OCI-LY3 (cell line): ENCODE results near the gene BAG1.

Experiments
- H2AFZ ChIP-seq: fragments of 200-600, 300-600 bp; shearing (Covaris generic); 2 replicates; pipeline ENCODE4 v1.6.0; 2014; ENCODE audit warnings: antibody characterized with exemption, low read depth, low read length
- H3K27ac ChIP-seq: fragments of 200-600, 300-600 bp; sonication (generic); 2 replicates; pipeline ENCODE4 v1.5.1; 2014; ENCODE audit warnings: mild to moderate bottlenecking, low read length, moderate library complexity, mixed read lengths
- H3K27me3 ChIP-seq: fragments of 200-600, 300-600 bp; sonication (generic); 2 replicates; pipeline ENCODE4 v1.6.1; 2014; ENCODE audit warnings: low read depth, low read length, mixed read lengths
- H3K36me3 ChIP-seq: fragments of 200-600, 300-600 bp; sonication (generic); replicated peaks from 2 replicates; pipeline ENCODE3; 2014; ENCODE audit warnings: low read depth, low read length, mixed read lengths
- H3K4me1 ChIP-seq: fragments of 300-600, 200-600 bp; sonication (generic); 2 replicates; pipeline ENCODE4 v1.6.1; 2014; ENCODE audit warnings: low read length, mixed read lengths
- H3K4me2 ChIP-seq: fragments of 200-600, 300-600 bp; sonication (generic); 2 replicates; pipeline ENCODE4 v1.6.1; 2014; ENCODE audit warnings: low read length, mixed read lengths
- H3K4me3 ChIP-seq: fragments of 300-600, 200-600 bp; sonication (generic); 2 replicates; pipeline ENCODE4 v1.5.1; 2014; ENCODE audit warnings: antibody characterized with exemption, mild to moderate bottlenecking, low read length, moderate library complexity
- H3K79me2 ChIP-seq: fragments of 300-600, 200-600 bp; shearing (Covaris generic); 2 replicates; pipeline ENCODE4 v1.6.1; 2014; ENCODE audit warnings: mild to moderate bottlenecking, low read length, mixed read lengths
- H3K9ac ChIP-seq: fragments of 300-600, 200-600 bp; shearing (Covaris generic); 2 replicates; pipeline ENCODE4 v1.6.0; 2014; ENCODE audit warnings: mild to moderate bottlenecking, low read length, moderate library complexity
- H3K9me3 ChIP-seq: fragments of 200-600, 300-600 bp; shearing (Covaris generic); 2 replicates; pipeline ENCODE4 v1.6.1; 2014; ENCODE audit warnings: low read length, mixed read lengths; ENCODE audit not compliant: insufficient read depth
- H4K20me1 ChIP-seq: fragments of 200-600, 300-600 bp; sonication (generic); 2 replicates; pipeline ENCODE4 v1.6.1; 2016; ENCODE audit warnings: low read length, mixed read lengths; ENCODE audit not compliant: insufficient read depth
- EZH2phosphoT487 ChIP-seq: fragments of 200-600 bp; shearing (Covaris generic); IDR thresholded peaks from 2 replicates; pipeline ENCODE4 v1.6.1; 2018; ENCODE audit warnings: antibody characterized with exemption, mixed run types, low read depth
- TF ChIP-seq, protein P1 (sequence below): fragments of 200-600, 300-600 bp; sonication (generic); IDR thresholded peaks from 2 replicates; pipeline ENCODE4 v1.5.1; 2014; ENCODE audit warnings: antibody characterized with exemption, low read length, low read depth

BAG1 gene

DNA sequence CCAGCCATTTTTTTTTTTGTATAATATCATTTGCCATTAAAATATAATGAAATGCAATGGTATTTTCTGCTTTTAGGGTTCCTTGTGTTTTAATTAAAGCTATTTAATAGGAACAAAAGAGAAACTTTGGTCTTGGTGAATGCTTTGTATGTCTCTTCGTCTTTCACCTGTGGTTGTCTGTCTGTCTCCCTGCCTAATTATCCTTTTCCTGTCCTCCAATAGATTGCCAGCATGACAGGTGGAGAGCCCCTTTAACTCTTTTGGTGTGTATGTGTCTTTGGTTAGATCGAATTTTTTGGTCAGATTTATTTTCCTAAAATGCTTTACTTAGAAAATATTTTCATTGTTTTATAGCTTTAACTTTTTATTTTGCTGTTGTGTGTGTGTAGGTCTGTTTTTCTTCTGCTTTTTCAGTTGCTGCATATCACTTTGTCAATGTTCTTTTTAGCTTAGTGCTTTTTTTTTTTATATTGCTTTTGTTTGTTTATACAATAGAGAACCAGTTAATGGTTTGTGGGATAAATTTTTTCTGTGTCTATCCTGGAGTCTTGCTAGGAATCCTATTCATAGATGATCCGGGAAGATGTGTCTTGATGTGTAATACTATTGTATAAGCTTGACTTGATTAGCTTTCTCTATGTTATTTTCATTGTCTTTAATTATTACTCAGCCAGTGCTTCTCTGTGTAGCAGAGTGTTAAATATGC is 8.9 kb upstream of the BAG1 start:
- peaks cover 47% of the 10 kb centered on the region for H3K36me3 ChIP-seq
- H3K4me2 ChIP-seq = no peak overlapping the region
- no peak overlapping the region for H3K4me3 ChIP-seq
- H3K27ac ChIP-seq = no peak overlapping the region
- H2AFZ ChIP-seq = no peak overlapping the region
- TF ChIP-seq EZH2phosphoT487 = no peak
- TF ChIP-seq, protein P1, sequence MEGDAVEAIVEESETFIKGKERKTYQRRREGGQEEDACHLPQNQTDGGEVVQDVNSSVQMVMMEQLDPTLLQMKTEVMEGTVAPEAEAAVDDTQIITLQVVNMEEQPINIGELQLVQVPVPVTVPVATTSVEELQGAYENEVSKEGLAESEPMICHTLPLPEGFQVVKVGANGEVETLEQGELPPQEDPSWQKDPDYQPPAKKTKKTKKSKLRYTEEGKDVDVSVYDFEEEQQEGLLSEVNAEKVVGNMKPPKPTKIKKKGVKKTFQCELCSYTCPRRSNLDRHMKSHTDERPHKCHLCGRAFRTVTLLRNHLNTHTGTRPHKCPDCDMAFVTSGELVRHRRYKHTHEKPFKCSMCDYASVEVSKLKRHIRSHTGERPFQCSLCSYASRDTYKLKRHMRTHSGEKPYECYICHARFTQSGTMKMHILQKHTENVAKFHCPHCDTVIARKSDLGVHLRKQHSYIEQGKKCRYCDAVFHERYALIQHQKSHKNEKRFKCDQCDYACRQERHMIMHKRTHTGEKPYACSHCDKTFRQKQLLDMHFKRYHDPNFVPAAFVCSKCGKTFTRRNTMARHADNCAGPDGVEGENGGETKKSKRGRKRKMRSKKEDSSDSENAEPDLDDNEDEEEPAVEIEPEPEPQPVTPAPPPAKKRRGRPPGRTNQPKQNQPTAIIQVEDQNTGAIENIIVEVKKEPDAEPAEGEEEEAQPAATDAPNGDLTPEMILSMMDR = no peak
- no peak overlapping the region for H3K9ac ChIP-seq
- H3K27me3 ChIP-seq = no peaks in the 10 kb centered on the region
- peaks cover 7% of the 10 kb centered on the region; the same call in 1 of the 2 replicates for H3K4me1 ChIP-seq
- H3K9me3 ChIP-seq = no peaks in the 10 kb centered on the region
- H4K20me1 ChIP-seq = no peaks in the 10 kb centered on the region
- no peaks in the 10 kb centered on the region for H3K79me2 ChIP-seq

DNA sequence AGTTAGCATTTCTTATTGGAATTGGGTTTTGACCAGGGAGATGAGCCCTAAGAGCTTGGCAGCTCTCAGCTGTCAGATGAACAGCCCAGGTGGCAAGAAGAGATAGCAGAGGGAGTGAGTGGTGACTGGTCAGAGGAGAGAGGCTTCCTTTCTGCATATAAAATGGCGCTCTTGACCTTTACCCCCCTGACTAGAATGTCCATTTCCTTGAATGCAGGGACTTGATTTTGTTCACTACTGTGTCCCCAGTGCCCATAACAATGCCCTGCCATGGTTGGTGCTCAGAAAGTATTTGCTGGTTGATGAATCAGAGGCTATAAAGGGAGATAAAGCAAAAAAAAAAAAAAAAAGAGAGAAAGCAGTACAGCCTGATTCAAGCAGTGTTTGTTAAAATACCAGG is 7.6 kb upstream of the BAG1 start:
- Histone ChIP-seq H3K4me1 (peaks cover 7% of the 10 kb centered on the region; the same call in 1 of the 2 replicates), H3K9ac (no peak overlapping the region), H3K27ac (no peak overlapping the region), H2AFZ (no peak overlapping the region), H3K9me3 (no peaks in the 10 kb centered on the region), H3K4me2 (no peak overlapping the region), H3K36me3 (peaks cover 37% of the 10 kb centered on the region), H3K27me3 (no peaks in the 10 kb centered on the region), H3K79me2 (no peaks in the 10 kb centered on the region), H4K20me1 (no peaks in the 10 kb centered on the region), H3K4me3 (no peak overlapping the region)
- TF ChIP-seq, protein P1 = no peak
- no peak for TF ChIP-seq EZH2phosphoT487

DNA sequence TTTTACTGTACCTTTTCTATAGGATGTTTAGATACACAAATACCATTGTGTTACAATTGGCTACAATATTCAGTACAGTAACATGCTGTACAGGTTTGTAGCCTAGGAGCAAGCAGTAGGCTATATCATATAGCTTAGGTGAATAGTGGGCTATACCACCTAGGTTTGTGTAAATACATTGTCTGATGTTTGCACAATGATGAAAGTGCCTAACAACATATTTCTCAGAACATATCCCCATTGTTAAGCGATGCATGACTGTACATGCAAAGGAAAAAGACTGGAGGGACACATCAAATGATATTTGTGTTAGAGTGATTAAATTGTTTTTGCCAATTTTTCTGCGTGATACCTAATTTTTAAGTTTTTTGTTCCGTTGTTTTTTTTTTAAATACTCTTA is 5.6 kb upstream of the BAG1 start:
- Histone ChIP-seq H3K79me2 (peaks cover 8% of the 10 kb centered on the region), H3K4me3 (no peak overlapping the region), H4K20me1 (no peaks in the 10 kb centered on the region), H3K27ac (no peak overlapping the region), H3K4me1 (peaks cover 13% of the 10 kb centered on the region), H2AFZ (no peak overlapping the region), H3K9me3 (no peaks in the 10 kb centered on the region), H3K36me3 (peaks cover 32% of the 10 kb centered on the region), H3K4me2 (no peak overlapping the region), H3K9ac (no peak overlapping the region), H3K27me3 (no peaks in the 10 kb centered on the region)
- TF ChIP-seq EZH2phosphoT487 = no peak
- TF ChIP-seq, protein P1 = no peak

DNA sequence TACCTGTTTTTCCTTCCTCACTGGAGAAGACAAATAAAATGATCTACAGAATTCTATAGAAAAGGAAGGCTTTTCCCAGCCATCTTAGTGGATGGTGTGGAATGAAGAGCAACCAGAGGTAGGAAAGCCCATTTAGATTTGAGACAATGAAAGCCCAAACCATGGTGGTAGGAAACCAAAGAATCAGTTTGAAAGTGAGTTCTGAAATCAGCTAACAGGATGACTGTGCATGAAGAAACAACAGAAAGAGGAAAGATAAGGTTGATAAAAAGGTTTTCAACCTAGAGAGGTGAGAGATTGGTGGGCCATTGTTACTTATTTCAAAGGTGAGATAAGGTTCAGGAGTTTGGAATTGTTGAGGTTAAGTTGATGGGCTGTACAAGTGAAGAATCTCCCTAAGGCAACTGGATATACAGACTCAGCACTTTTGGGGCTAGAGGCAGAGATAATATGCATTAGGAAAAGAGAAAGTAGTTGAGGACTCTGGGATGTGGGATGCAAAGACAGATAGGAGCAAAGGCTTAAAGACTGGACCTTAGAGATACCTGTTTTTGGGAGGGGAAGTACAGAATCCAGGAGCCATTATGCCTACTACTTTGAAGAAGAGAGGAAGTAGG is 2.8 kb upstream of the BAG1 start:
- H3K4me1 ChIP-seq = peaks cover 18% of the 10 kb centered on the region
- H3K9ac ChIP-seq = no peak overlapping the region

More for the DNA sequence above, 2.8 kb upstream of the BAG1 start:
- no peak for TF ChIP-seq EZH2phosphoT487
- TF ChIP-seq, protein P1 = no peak
- H2AFZ ChIP-seq = no peak overlapping the region
- H4K20me1 ChIP-seq = no peaks in the 10 kb centered on the region
- H3K4me2 ChIP-seq = no peak overlapping the region
- no peaks in the 10 kb centered on the region for H3K27me3 ChIP-seq
- H3K79me2 ChIP-seq = peaks cover 32% of the 10 kb centered on the region
- no peak overlapping the region for H3K27ac ChIP-seq
- no peaks in the 10 kb centered on the region for H3K9me3 ChIP-seq
- no peak overlapping the region for H3K4me3 ChIP-seq
- peaks cover 21% of the 10 kb centered on the region for H3K36me3 ChIP-seq
